ENCODE results near the gene CYBB.
A peak's percentile ranks its signal among the peaks of the same experiment; 100 is the strongest.
"Not testable (repeated sequence)": the region's sequence is repeated elsewhere in the genome, so short reads cannot be mapped to it uniquely, and the experiment has no call there.

Gene CYBB

GRCh38 chrX:37757082-37757481 is 22.8 kb upstream of the CYBB start:
- no peaks in the 10 kb centered on the region for H3K36me3 ChIP-seq (ENCODE audit: control insufficient read depth in 5 of 5, insufficient read depth in 5 of 5, low read length in 5 of 5)
- peaks cover 0 to 4% (median 0%) of the 10 kb centered on the region in 5 donors for H3K27me3 ChIP-seq (ENCODE audit: control insufficient read depth in 5 of 5, insufficient read depth in 4 of 5, low read length in 5 of 5)
- peaks cover 0 to 12% (median 0%) of the 10 kb centered on the region in 5 donors for H3K4me1 ChIP-seq (ENCODE audit: control insufficient read depth in 5 of 5, insufficient read depth in 5 of 5, low read length in 5 of 5)
- no peak overlapping the region for H3K27ac ChIP-seq (ENCODE audit: low read depth, low read length)
- peaks cover 0 to 9% (median 0%) of the 10 kb centered on the region in 5 donors for H3K9me3 ChIP-seq (ENCODE audit: control insufficient read depth in 5 of 5, low read length in 5 of 5)
- H3K9ac ChIP-seq (ENCODE audit: low read length in 5 of 5): no peak overlapping the region
- no peak overlapping the region for H3K4me3 ChIP-seq (ENCODE audit: low read depth in 1 of 5, low read length in 5 of 5)

DNA sequence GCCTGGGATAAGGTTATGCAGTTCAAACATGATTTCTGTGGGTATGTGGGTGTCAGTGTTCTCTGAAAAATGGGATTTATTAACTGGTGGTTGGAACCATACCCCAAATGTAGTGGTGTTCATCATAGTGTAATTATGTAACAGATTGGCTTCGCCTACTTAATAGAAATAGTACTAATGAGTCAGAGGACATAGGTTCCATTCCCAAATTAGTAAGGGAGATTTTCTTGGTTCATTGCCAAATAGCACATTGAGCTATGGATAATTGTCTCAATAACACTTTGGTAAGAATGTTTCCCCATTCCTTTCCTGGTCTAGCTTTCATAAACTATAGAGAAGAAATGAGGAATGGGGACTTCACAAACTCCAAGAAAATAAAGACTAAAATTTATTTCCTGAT is 20.5 kb upstream of the CYBB start:
- peaks cover 0 to 4% (median 0%) of the 10 kb centered on the region in 5 donors for H3K27me3 ChIP-seq (ENCODE audit: control insufficient read depth in 5 of 5, insufficient read depth in 4 of 5, low read length in 5 of 5)
- H3K36me3 ChIP-seq (ENCODE audit: control insufficient read depth in 5 of 5, insufficient read depth in 5 of 5, low read length in 5 of 5): no peaks in the 10 kb centered on the region
- H3K4me1 ChIP-seq (ENCODE audit: control insufficient read depth in 5 of 5, insufficient read depth in 5 of 5, low read length in 5 of 5): peaks cover 0 to 6% (median 0%) of the 10 kb centered on the region in 5 donors
- no peak overlapping the region for H3K4me3 ChIP-seq (ENCODE audit: low read depth in 1 of 5, low read length in 5 of 5)
- H3K9me3 ChIP-seq (ENCODE audit: control insufficient read depth in 5 of 5, low read length in 5 of 5): peaks cover 0 to 4% (median 0%) of the 10 kb centered on the region in 5 donors
- no peak overlapping the region for H3K27ac ChIP-seq (ENCODE audit: low read depth, low read length)
- H3K9ac ChIP-seq (ENCODE audit: low read length in 5 of 5): no peak overlapping the region

DNA sequence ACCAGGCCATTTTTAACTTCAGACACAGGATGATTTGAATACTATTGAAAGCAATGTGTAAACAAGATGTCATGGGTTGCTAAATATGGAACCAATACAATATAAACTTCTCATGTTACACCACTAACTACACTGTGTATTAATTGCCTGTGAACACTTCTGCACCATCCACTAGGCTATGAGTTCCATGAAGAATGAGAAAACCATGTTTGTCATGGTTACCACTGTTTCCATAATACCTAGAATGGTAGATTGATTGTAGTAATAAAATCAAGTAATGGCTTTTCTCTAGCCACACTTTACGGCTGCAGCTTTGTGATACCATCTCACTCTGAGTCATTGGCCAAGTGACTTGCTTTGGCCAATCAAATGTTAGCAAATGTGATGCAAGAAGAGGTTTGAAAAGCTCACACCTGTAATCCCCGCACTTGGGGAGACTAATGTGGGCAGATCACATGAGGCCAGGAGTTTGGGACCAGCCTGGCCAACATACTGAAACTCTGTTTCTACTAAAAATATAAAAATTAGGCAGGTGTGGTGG is 19.9 kb upstream of the CYBB start:
- Histone ChIP-seq H3K9me3 (ENCODE audit: control insufficient read depth in 5 of 5, low read length in 5 of 5) (peaks cover 0 to 2% (median 0%) of the 10 kb centered on the region in 5 donors), H3K4me1 (ENCODE audit: control insufficient read depth in 5 of 5, insufficient read depth in 5 of 5, low read length in 5 of 5) (peaks cover 0 to under 1% (median 0%) of the 10 kb centered on the region in 5 donors), H3K27ac (ENCODE audit: low read depth, low read length) (no peak overlapping the region), H3K4me3 (ENCODE audit: low read depth in 1 of 5, low read length in 5 of 5) (no peak overlapping the region), H3K36me3 (ENCODE audit: control insufficient read depth in 5 of 5, insufficient read depth in 5 of 5, low read length in 5 of 5) (no peaks in the 10 kb centered on the region), H3K9ac (ENCODE audit: low read length in 5 of 5) (no peak overlapping the region), H3K27me3 (ENCODE audit: control insufficient read depth in 5 of 5, insufficient read depth in 4 of 5, low read length in 5 of 5) (peaks cover 0 to 4% (median 0%) of the 10 kb centered on the region in 5 donors)

DNA sequence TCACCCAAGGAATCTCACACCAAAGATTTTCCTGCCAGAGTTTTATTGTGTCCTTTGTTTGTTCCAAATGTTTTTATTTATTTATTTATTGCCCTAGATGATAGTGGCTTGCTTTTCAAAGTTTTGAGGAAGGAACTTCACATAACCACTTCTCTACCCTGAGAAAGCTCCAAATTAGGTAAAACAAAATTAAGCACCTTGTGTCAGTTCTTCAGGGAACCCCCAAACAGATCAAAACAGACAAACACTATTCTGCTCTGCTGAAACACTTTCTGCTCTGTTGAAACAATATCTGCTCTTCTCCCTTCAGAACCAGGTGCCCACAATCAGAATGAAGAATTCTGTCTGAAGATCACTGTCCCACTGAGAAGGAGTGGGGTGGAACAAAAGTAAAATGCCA is 16.5 kb upstream of the CYBB start:
- no peak overlapping the region for H3K4me3 ChIP-seq (ENCODE audit: low read depth in 1 of 5, low read length in 5 of 5)
- no peaks in the 10 kb centered on the region for H3K4me1 ChIP-seq (ENCODE audit: control insufficient read depth in 5 of 5, insufficient read depth in 5 of 5, low read length in 5 of 5)
- H3K27me3 ChIP-seq (ENCODE audit: control insufficient read depth in 5 of 5, insufficient read depth in 4 of 5, low read length in 5 of 5): peaks cover 0 to 4% (median 2%) of the 10 kb centered on the region in 5 donors
- no peaks in the 10 kb centered on the region for H3K36me3 ChIP-seq (ENCODE audit: control insufficient read depth in 5 of 5, insufficient read depth in 5 of 5, low read length in 5 of 5)
- H3K9me3 ChIP-seq (ENCODE audit: control insufficient read depth in 5 of 5, low read length in 5 of 5): peaks cover 0 to 2% (median 0%) of the 10 kb centered on the region in 5 donors
- no peak overlapping the region for H3K9ac ChIP-seq (ENCODE audit: low read length in 5 of 5)
- H3K27ac ChIP-seq (ENCODE audit: low read depth, low read length): no peak overlapping the region

DNA sequence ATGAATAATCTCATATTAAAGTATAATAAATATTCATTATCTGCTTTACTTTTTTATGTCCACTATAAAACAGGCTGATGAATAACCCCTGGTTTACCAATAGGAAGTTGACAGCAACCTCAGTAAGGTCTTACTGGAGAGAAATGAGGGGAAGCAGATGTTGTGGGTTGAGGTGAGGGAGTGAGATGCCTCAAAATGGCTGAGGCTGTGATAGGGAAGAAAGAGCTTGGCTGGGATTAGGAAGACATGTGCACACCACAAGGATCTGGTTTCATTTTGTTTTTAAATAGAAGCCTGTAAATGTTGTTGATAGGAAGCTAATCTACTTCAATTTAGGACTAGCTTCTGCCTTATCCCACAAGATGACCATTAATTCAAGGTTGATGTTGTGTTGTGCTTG is 14.4 kb upstream of the CYBB start:
- H3K9ac ChIP-seq (ENCODE audit: low read length in 5 of 5): no peak overlapping the region
- no peak overlapping the region for H3K4me3 ChIP-seq (ENCODE audit: low read depth in 1 of 5, low read length in 5 of 5)
- no peak overlapping the region for H3K27ac ChIP-seq (ENCODE audit: low read depth, low read length)
- H3K9me3 ChIP-seq (ENCODE audit: control insufficient read depth in 5 of 5, low read length in 5 of 5): peaks cover 0 to 2% (median 0%) of the 10 kb centered on the region in 5 donors
- H3K4me1 ChIP-seq (ENCODE audit: control insufficient read depth in 5 of 5, insufficient read depth in 5 of 5, low read length in 5 of 5): no peaks in the 10 kb centered on the region
- no peaks in the 10 kb centered on the region for H3K36me3 ChIP-seq (ENCODE audit: control insufficient read depth in 5 of 5, insufficient read depth in 5 of 5, low read length in 5 of 5)
- peaks cover 0 to 4% (median 2%) of the 10 kb centered on the region in 5 donors for H3K27me3 ChIP-seq (ENCODE audit: control insufficient read depth in 5 of 5, insufficient read depth in 4 of 5, low read length in 5 of 5)

GRCh38 chrX:37767430-37767829 is 12.4 kb upstream of the CYBB start:
- no peak overlapping the region for H3K4me3 ChIP-seq (ENCODE audit: low read depth in 1 of 5, low read length in 5 of 5)

DNA sequence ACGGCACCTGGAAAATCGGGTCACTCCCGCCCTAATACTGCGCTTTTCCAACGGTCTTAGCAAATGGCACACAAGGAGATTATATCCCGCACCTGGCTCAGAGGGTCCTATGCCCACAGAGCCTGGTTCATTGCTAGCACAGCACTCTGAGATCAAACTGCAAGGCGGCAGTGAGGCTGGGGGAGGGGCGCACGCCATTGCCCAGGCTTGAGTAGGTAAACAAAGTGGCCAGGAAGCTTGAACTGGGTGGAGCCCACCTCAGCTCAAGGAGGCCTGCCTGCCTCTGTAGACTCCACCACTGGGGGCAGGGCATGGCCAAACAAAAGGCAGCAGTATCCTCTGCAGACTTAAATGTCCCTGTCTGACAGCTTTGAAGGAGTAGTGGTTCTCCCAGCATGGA is 11.0 kb upstream of the CYBB start:
- not testable (repeated sequence) for H3K4me1 ChIP-seq (ENCODE audit: control insufficient read depth in 5 of 5, insufficient read depth in 5 of 5, low read length in 5 of 5); H3K27me3 ChIP-seq (ENCODE audit: control insufficient read depth in 5 of 5, insufficient read depth in 4 of 5, low read length in 5 of 5); H3K36me3 ChIP-seq (ENCODE audit: control insufficient read depth in 5 of 5, insufficient read depth in 5 of 5, low read length in 5 of 5); H3K9ac ChIP-seq (ENCODE audit: low read length in 5 of 5); H3K27ac ChIP-seq (ENCODE audit: low read depth, low read length); H3K4me3 ChIP-seq (ENCODE audit: low read depth in 1 of 5, low read length in 5 of 5); H3K9me3 ChIP-seq (ENCODE audit: control insufficient read depth in 5 of 5, low read length in 5 of 5)

More at GRCh38 chrX:37767430-37767829, 12.4 kb upstream of the CYBB start:
- H3K36me3 ChIP-seq (ENCODE audit: control insufficient read depth in 5 of 5, insufficient read depth in 5 of 5, low read length in 5 of 5): no peaks in the 10 kb centered on the region
- no peak overlapping the region for H3K27ac ChIP-seq (ENCODE audit: low read depth, low read length)
- H3K9ac ChIP-seq (ENCODE audit: low read length in 5 of 5): no peak overlapping the region
- H3K27me3 ChIP-seq (ENCODE audit: control insufficient read depth in 5 of 5, insufficient read depth in 4 of 5, low read length in 5 of 5): peaks cover 0 to 2% (median 0%) of the 10 kb centered on the region in 5 donors
- H3K9me3 ChIP-seq (ENCODE audit: control insufficient read depth in 5 of 5, low read length in 5 of 5): no peaks in the 10 kb centered on the region
- no peaks in the 10 kb centered on the region for H3K4me1 ChIP-seq (ENCODE audit: control insufficient read depth in 5 of 5, insufficient read depth in 5 of 5, low read length in 5 of 5)

DNA sequence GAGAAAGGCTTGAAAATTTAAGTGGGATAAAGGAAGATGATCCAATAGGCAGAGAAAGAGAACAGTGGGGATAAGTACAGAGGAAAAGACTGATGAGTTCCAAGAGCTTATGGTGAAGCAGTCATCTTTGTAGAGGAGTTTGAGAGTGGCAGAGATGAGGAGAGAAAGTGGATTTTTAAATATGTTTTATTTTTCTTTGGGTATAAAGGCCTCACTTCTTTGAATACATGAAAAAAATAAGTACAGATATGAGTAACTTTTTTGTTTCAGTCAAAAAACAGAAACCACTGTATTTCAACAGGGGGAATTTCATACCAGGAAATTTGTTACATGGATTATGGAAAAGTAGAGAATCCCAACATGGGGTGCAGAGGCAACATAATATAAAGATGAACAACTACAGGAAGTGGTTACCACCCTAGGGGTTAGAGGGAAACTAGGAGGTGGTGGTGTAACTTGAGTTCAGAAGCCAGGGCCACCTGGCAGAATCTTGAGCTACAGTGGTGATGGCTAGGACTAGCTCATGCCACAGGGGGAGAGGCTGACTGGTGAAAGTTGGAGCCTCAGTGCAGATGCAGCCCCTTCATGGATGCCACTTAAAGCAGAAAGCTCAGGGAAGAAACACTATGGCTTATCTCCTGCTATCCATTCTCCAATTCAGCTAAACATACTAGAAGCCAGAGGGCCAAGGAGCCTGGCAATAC is 3.4 kb upstream of the CYBB start:
- H3K27me3 ChIP-seq (ENCODE audit: control insufficient read depth in 5 of 5, insufficient read depth in 4 of 5, low read length in 5 of 5): peaks cover 0 to 3% (median 0%) of the 10 kb centered on the region in 5 donors
- H3K36me3 ChIP-seq (ENCODE audit: control insufficient read depth in 5 of 5, insufficient read depth in 5 of 5, low read length in 5 of 5): no peaks in the 10 kb centered on the region
- no peak overlapping the region for H3K9ac ChIP-seq (ENCODE audit: low read length in 5 of 5)
- no peaks in the 10 kb centered on the region for H3K9me3 ChIP-seq (ENCODE audit: control insufficient read depth in 5 of 5, low read length in 5 of 5)
- H3K4me1 ChIP-seq (ENCODE audit: control insufficient read depth in 5 of 5, insufficient read depth in 5 of 5, low read length in 5 of 5): no peaks in the 10 kb centered on the region
- no peak overlapping the region for H3K4me3 ChIP-seq (ENCODE audit: low read depth in 1 of 5, low read length in 5 of 5)
- H3K27ac ChIP-seq (ENCODE audit: low read depth, low read length): no peak overlapping the region

GRCh38 chrX:37776987-37777325 is 2.9 kb upstream of the CYBB start:
- H3K27ac ChIP-seq (ENCODE audit: low read depth, low read length): no peak overlapping the region

DNA sequence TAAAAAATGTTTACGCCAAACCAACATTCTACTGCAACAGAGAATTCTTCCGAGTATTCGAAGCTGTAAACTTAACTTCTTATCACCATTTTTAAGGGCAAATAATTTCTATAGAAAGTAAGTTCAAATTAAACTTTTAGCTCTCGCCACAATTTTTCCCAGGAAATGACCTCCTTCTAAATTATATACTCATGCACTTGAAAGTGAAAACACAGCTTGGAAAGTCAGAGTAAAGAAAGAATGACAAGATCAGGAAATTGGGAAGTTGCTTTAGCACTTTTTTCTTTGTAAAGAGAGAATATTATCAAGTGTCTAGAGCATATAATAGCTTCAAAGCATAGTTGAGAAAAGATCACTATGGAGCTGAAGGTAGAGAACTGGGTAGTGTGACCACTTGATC is 1.2 kb downstream of the CYBB start:
- Histone ChIP-seq H3K27me3 (ENCODE audit: control insufficient read depth in 5 of 5, insufficient read depth in 4 of 5, low read length in 5 of 5) (peaks cover 0 to 11% (median 0%) of the 10 kb centered on the region in 5 donors), H3K9ac (ENCODE audit: low read length in 5 of 5) (no peak overlapping the region), H3K27ac (ENCODE audit: low read depth, low read length) (no peak overlapping the region), H3K9me3 (ENCODE audit: control insufficient read depth in 5 of 5, low read length in 5 of 5) (no peaks in the 10 kb centered on the region), H3K4me1 (ENCODE audit: control insufficient read depth in 5 of 5, insufficient read depth in 5 of 5, low read length in 5 of 5) (peaks cover 0 to under 1% (median 0%) of the 10 kb centered on the region in 5 donors), H3K4me3 (ENCODE audit: low read depth in 1 of 5, low read length in 5 of 5) (peak overlapping the region in 4 of 5 donors; percentile 0 to 18 (median 8)), H3K36me3 (ENCODE audit: control insufficient read depth in 5 of 5, insufficient read depth in 5 of 5, low read length in 5 of 5) (no peaks in the 10 kb centered on the region)

More at GRCh38 chrX:37776987-37777325, 2.9 kb upstream of the CYBB start:
- no peaks in the 10 kb centered on the region for H3K9me3 ChIP-seq (ENCODE audit: control insufficient read depth in 5 of 5, low read length in 5 of 5)
- no peak overlapping the region for H3K4me3 ChIP-seq (ENCODE audit: low read depth in 1 of 5, low read length in 5 of 5)
- no peaks in the 10 kb centered on the region for H3K36me3 ChIP-seq (ENCODE audit: control insufficient read depth in 5 of 5, insufficient read depth in 5 of 5, low read length in 5 of 5)
- H3K27me3 ChIP-seq (ENCODE audit: control insufficient read depth in 5 of 5, insufficient read depth in 4 of 5, low read length in 5 of 5): peaks cover 0 to 7% (median 0%) of the 10 kb centered on the region in 5 donors
- no peaks in the 10 kb centered on the region for H3K4me1 ChIP-seq (ENCODE audit: control insufficient read depth in 5 of 5, insufficient read depth in 5 of 5, low read length in 5 of 5)
- no peak overlapping the region for H3K9ac ChIP-seq (ENCODE audit: low read length in 5 of 5)
